Brain pericyte (primary cell): ENCODE data around the gene CT47C1.
A peak's percentile ranks its signal among the peaks of the same experiment; 100 is the strongest.
"Not testable (repeated sequence)": the region's sequence is repeated elsewhere in the genome, so short reads cannot be mapped to it uniquely, and the experiment has no call there.

Experiments
- DNase-seq: peaks from one replicate; pipeline ENCODE4 v3.0.0-alpha.2; 2012; ENCODE audit warnings: low read depth, low spot score

Gene CT47C1

GRCh38 chrX:119072744-119073143 lies at the start of gene CT47C1:
TSS of gene CT47C1 (plus strand) at chrX:119072993. CDS start at chrX:119073226, 233 bp downstream.
- no peak for DNase-seq

GRCh38 chrX:119025900-119026299 lies 46.9 kb upstream of the CT47C1 start:
- DNase-seq: no peak

- not testable (repeated sequence) for DNase-seq
Measured at GRCh38 chrX:119026344-119026743, 46.4 kb upstream of the CT47C1 start.

- not testable (repeated sequence) for DNase-seq
Measured at GRCh38 chrX:119027960-119028732, 44.6 kb upstream of the CT47C1 start.

GRCh38 chrX:119028733-119029330 lies 44.0 kb upstream of the CT47C1 start:
- no peak for DNase-seq

- DNase-seq: not testable (repeated sequence)
Measured at GRCh38 chrX:119029656-119030055, 43.1 kb upstream of the CT47C1 start.

GRCh38 chrX:119030990-119031389 lies 41.8 kb upstream of the CT47C1 start:
- DNase-seq: no peak

- no peak for DNase-seq
Measured at GRCh38 chrX:119036107-119037029, 36.4 kb upstream of the CT47C1 start.

GRCh38 chrX:119040432-119040831 lies 32.4 kb upstream of the CT47C1 start:
- no peak for DNase-seq

GRCh38 chrX:119041175-119041574 lies 31.6 kb upstream of the CT47C1 start:
- peak; percentile 61 for DNase-seq

- DNase-seq: no peak
Measured at GRCh38 chrX:119042040-119042439, 30.8 kb upstream of the CT47C1 start.

GRCh38 chrX:119042996-119043395 lies 29.8 kb upstream of the CT47C1 start:
- DNase-seq: no peak

GRCh38 chrX:119045884-119046283 lies 26.9 kb upstream of the CT47C1 start:
- no peak for DNase-seq

GRCh38 chrX:119055687-119056086 lies 17.1 kb upstream of the CT47C1 start:
- no peak for DNase-seq

GRCh38 chrX:119062750-119063374 lies 9.9 kb upstream of the CT47C1 start:
- DNase-seq: no peak

- no peak for DNase-seq
Measured at GRCh38 chrX:119063428-119063827, 9.4 kb upstream of the CT47C1 start.

GRCh38 chrX:119067023-119067739 lies 5.6 kb upstream of the CT47C1 start:
- peak; percentile 4 for DNase-seq

GRCh38 chrX:119069128-119069527 lies 3.7 kb upstream of the CT47C1 start:
- no peak for DNase-seq

GRCh38 chrX:119069762-119070161 lies 3.0 kb upstream of the CT47C1 start:
- DNase-seq: no peak

GRCh38 chrX:119071381-119071780 lies 1.4 kb upstream of the CT47C1 start:
- DNase-seq: no peak
